HEK293T (cell line): ENCODE results near the gene SIDT2.

Experiments
- CTCF ChIA-PET: fragments of 350-600 bp; formaldehyde crosslinking; extraction: SDS; loops from one replicate; lab custom pipeline; 2021; ENCODE audit warnings: antibody characterized with exemption, inconsistent platforms; lab: Yijun Ruan, JAX
- POLR2A ChIA-PET: fragments of 350-600 bp; formaldehyde crosslinking; extraction: SDS; loops from one replicate; lab custom pipeline; 2020; ENCODE audit warnings: antibody characterized with exemption, inconsistent platforms; lab: Yijun Ruan, JAX
- DNase-seq: peaks from one replicate; pipeline ENCODE4 v3.0.0; 2012; ENCODE audit warnings: mixed read lengths; ENCODE audit errors: extremely low spot score
- ARNT ChIP-seq: fragments of 450-650 bp; IDR thresholded peaks from 2 replicates; pipeline ENCODE4 v1.6.1; 2017; ENCODE audit warnings: mild to moderate bottlenecking
- BHLHE40 ChIP-seq: fragments of 450-650 bp; IDR thresholded peaks from 2 replicates; pipeline ENCODE4 v1.6.1; 2016; ENCODE audit warnings: mild to moderate bottlenecking, moderate library complexity, borderline replicate concordance
- CTBP1 ChIP-seq: fragments of 450-650 bp; IDR thresholded peaks from 2 replicates; pipeline ENCODE4 v1.6.1; 2016; ENCODE audit warnings: borderline replicate concordance
- ELF4 ChIP-seq: fragments of 450-650 bp; IDR thresholded peaks from 2 replicates; pipeline ENCODE4 v1.6.1; 2017; ENCODE audit warnings: antibody characterized with exemption
- FOXA1 ChIP-seq: fragments of 450-650 bp; IDR thresholded peaks from 2 replicates; pipeline ENCODE4 v1.6.1; 2016; ENCODE audit warnings: mild to moderate bottlenecking
- FOXK2 ChIP-seq: fragments of 450-650 bp; IDR thresholded peaks from 2 replicates; pipeline ENCODE4 v1.6.1; 2016; ENCODE audit warnings: mild to moderate bottlenecking
- FOXM1 ChIP-seq: fragments of 450-650 bp; IDR thresholded peaks from 2 replicates; pipeline ENCODE4 v1.6.1; 2017; ENCODE audit warnings: mild to moderate bottlenecking, borderline replicate concordance
- HDGF ChIP-seq: fragments of 450-650 bp; IDR thresholded peaks from 2 replicates; pipeline ENCODE4 v1.6.1; 2017; ENCODE audit warnings: antibody characterized with exemption, borderline replicate concordance
- L3MBTL2 ChIP-seq: fragments of 450-650 bp; conservative IDR thresholded peaks from 2 replicates; pipeline ENCODE4 v1.6.1; 2016; ENCODE audit warnings: mild to moderate bottlenecking
- LEF1 ChIP-seq: fragments of 450-650 bp; IDR thresholded peaks from 2 replicates; pipeline ENCODE4 v1.6.1; 2017; ENCODE audit warnings: mild to moderate bottlenecking, borderline replicate concordance
- NFRKB ChIP-seq: fragments of 450-650 bp; IDR thresholded peaks from 2 replicates; pipeline ENCODE4 v1.6.1; 2016; ENCODE audit warnings: mild to moderate bottlenecking, moderate library complexity
- PKNOX1 ChIP-seq: fragments of 450-650 bp; IDR thresholded peaks from 2 replicates; pipeline ENCODE4 v1.6.1; 2016
- SP1 ChIP-seq: fragments of 450-650 bp; IDR thresholded peaks from 2 replicates; pipeline ENCODE4 v1.6.1; 2017
- SUZ12 ChIP-seq: fragments of 450-650 bp; IDR thresholded peaks from 2 replicates; pipeline ENCODE4 v1.6.1; 2016; ENCODE audit warnings: mild to moderate bottlenecking
- TARDBP ChIP-seq: fragments of 450-650 bp; IDR thresholded peaks from 2 replicates; pipeline ENCODE4 v1.6.1; 2016
- ZNF384 ChIP-seq: fragments of 450-650 bp; IDR thresholded peaks from 2 replicates; pipeline ENCODE4 v1.6.1; 2016

Gene SIDT2

GRCh38 chr11:117199916-117200812 is 21.6 kb downstream of the SIDT2 start:
- TF ChIP-seq FOXM1: no peak
- no peak for TF ChIP-seq NFRKB
- TF ChIP-seq L3MBTL2: no peak
- TF ChIP-seq BHLHE40: no peak
- no peak for TF ChIP-seq FOXK2
- no peak for TF ChIP-seq ARNT
- no peak for TF ChIP-seq LEF1
- no peak for TF ChIP-seq PKNOX1
- TF ChIP-seq ZNF384: no peak
- no peak for TF ChIP-seq SP1
- TF ChIP-seq CTBP1: no peak
- TF ChIP-seq SUZ12: no peak
- no peak for TF ChIP-seq HDGF
- no peak for TF ChIP-seq TARDBP
- no peak for TF ChIP-seq ELF4
- ChIA-PET POLR2A (no interaction called here), CTCF (no interaction called here)
- no peak for DNase-seq

DNA sequence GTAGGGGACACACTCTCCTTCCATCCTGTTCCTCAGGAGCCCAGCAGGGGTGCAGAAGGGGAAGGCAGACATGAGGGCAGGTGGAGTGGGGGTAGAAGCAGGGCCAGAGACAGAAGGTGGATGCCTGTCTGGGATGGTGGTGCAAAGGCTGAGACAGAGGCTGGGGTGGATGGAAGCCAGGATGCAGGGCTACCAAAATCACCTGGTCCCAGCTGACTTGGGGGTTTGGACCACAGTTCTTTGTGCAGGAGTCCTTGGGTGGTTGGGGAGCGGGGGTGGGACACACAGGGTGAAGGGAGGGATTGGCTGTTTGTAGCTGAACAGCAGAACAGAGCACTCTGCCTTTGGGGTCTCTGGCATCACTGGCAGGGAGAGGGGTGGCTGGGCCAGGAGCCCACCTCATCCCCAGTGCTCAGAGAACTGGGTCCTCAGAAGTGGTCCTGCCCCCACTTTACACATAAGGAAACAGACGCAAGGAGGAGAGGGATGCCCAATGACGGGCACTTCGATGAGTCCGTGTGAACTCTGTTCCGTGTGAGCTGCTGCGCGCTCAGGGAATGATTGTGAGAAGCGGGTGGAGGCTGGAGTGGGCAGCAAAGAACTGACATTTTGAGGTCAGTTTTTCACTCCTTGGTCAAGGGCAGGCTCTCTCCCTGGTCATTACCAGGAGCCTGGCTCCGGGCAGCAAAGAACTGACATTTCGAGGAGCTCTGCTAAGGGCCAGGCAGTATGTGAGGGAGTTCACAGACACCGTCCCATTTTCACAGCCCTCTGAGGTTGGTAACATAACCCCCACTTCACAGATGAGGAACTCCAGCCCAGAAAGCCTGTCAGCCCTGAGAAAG is 22.5 kb downstream of the SIDT2 start:
- CTCF ChIA-PET: interaction anchor here (1.7 kb wide), 1 partner anchor 20 kb away, joined by 3 read pairs; no protein-coding TSS in a partner anchor
- DNase-seq: no peak
- TF ChIP-seq BHLHE40: no peak
- TF ChIP-seq SUZ12: no peak
- TF ChIP-seq ELF4: no peak
- no peak for TF ChIP-seq L3MBTL2
- TF ChIP-seq ARNT: no peak
- TF ChIP-seq HDGF: no peak
- no peak for TF ChIP-seq TARDBP
- POLR2A ChIA-PET: no interaction called here

DNA sequence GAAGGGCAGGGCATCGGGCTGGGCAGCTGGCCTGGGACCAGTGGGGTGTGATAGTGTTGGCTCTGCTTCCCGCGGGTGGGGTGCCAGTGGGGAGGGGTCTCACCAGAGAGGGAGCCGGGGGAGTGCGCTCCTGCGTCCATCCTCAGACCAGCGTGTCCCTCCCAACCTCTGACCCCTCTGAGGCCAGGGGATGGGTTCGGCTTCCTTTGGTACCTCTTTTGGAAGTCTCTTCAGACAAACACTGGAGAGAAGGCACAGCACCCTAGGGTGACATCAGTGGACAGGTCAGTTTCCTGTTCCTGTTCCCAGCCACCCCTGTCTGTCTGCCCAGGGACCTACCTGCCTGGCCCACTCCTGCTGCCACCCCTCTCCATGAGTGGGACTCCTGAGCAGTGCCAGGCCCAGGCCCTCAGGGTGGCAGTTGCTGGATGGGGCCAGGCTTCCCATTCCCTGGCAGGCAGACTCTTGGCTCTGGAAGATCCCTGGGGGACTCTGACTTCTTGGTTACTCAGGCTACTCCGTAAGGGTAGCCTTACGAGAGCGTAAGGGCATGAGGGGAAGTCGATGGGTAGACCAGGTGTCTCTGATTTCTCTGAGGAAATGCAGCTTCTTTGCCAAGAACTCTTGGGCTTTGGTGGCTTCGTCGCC is 23.2 kb downstream of the SIDT2 start:
- DNase-seq: no peak
- ChIA-PET CTCF (interaction anchor here (1.7 kb wide), 1 partner anchor 21 kb away, joined by 3 read pairs; no protein-coding TSS in a partner anchor), POLR2A (no interaction called here)
- no peak for TF ChIP-seq PKNOX1
- no peak for TF ChIP-seq L3MBTL2
- no peak for TF ChIP-seq HDGF
- no peak for TF ChIP-seq LEF1
- TF ChIP-seq CTBP1: no peak
- TF ChIP-seq ZNF384: no peak

- TF ChIP-seq FOXA1 (no peak), SP1 (no peak), ARNT (no peak), SUZ12 (no peak), BHLHE40 (no peak), FOXK2 (no peak), HDGF (no peak), LEF1 (no peak)
- DNase-seq: no peak
- POLR2A ChIA-PET: no interaction called here
- CTCF ChIA-PET: interaction anchor here (0.8 to 1.7 kb wide), 2 partner anchors 22 to 23 kb away, joined by 3 read pairs; no protein-coding TSS in a partner anchor
Measured at GRCh38 chr11:117202386-117203068, 24.0 kb downstream of the SIDT2 start.

GRCh38 chr11:117203069-117203407 is 24.5 kb downstream of the SIDT2 start:
- no peak for TF ChIP-seq HDGF
- no peak for TF ChIP-seq FOXM1
- TF ChIP-seq TARDBP: no peak
- TF ChIP-seq ARNT: no peak
- TF ChIP-seq PKNOX1: no peak
- no peak for TF ChIP-seq ZNF384
- TF ChIP-seq BHLHE40: no peak
- no peak for TF ChIP-seq LEF1
- no peak for TF ChIP-seq SP1
- no peak for TF ChIP-seq SUZ12
- TF ChIP-seq FOXA1: no peak
- no peak for TF ChIP-seq NFRKB
- TF ChIP-seq CTBP1: no peak
- TF ChIP-seq L3MBTL2: no peak
- TF ChIP-seq ELF4: no peak
- TF ChIP-seq FOXK2: no peak
- ChIA-PET POLR2A (no interaction called here), CTCF (interaction anchor here (0.8 to 1.7 kb wide), 2 partner anchors 22 to 24 kb away, joined by 3 read pairs; no protein-coding TSS in a partner anchor)
- DNase-seq: no peak
